Stimulated activated CD4-positive, alpha-beta T cell treated with anti-CD3 and anti-CD28 coated beads, Interleukin-1b, Interleukin-23, amount 100 ng/mL, for 24 hours (primary cell): ENCODE results near the gene THBD.
"Not testable (repeated sequence)": the region's sequence is repeated elsewhere in the genome, so short reads cannot be mapped to it uniquely, and the experiment has no call there.

Experiments used
- DNase-seq, 4 experiments: peaks; one replicate each; pipeline ENCODE4 v3.0.0-alpha.2; 2020; ENCODE audit warnings: low read depth in 4 of 4, low spot score in 1 of 4

THBD gene

GRCh38 chr20:23036371-23036770 lies 13.1 kb downstream of the THBD start:
- DNase-seq: no peak

- DNase-seq: no peak
Measured at GRCh38 chr20:23035731-23036130, 13.7 kb downstream of the THBD start.

- no peak for DNase-seq
Measured at GRCh38 chr20:23034721-23035671, 14.5 kb downstream of the THBD start, which contains the start of gene SSTR4. Gene SSTR4 (plus strand): TSS chr20:23035312. CDS start chr20:23035484, 172 bp downstream.

GRCh38 chr20:23033918-23034317 lies 15.6 kb downstream of the THBD start:
- DNase-seq: no peak

- DNase-seq: no peak
Measured at GRCh38 chr20:23032750-23033078, 16.8 kb downstream of the THBD start.

- DNase-seq: no peak
Measured at GRCh38 chr20:23032056-23032749, 17.3 kb downstream of the THBD start.

GRCh38 chr20:23031346-23031745 lies 18.1 kb downstream of the THBD start:
- DNase-seq: no peak

GRCh38 chr20:23029324-23029723 lies 20.1 kb downstream of the THBD start:
- DNase-seq: no peak

GRCh38 chr20:23028392-23028791 lies 21.1 kb downstream of the THBD start:
- no peak for DNase-seq

- DNase-seq: no peak
Measured at GRCh38 chr20:23027721-23028120, 21.8 kb downstream of the THBD start.

- DNase-seq: not testable (repeated sequence)
Measured at GRCh38 chr20:23025503-23025902, 24.0 kb downstream of the THBD start.

- no peak for DNase-seq
Measured at GRCh38 chr20:23024701-23025100, 24.8 kb downstream of the THBD start.

- no peak for DNase-seq
Measured at GRCh38 chr20:23023621-23024177, 25.8 kb downstream of the THBD start.

GRCh38 chr20:23022849-23023248 lies 26.6 kb downstream of the THBD start:
- no peak for DNase-seq

GRCh38 chr20:23021951-23022350 lies 27.5 kb downstream of the THBD start:
- no peak for DNase-seq

GRCh38 chr20:23021541-23021940 lies 27.9 kb downstream of the THBD start:
- DNase-seq: no peak

- no peak for DNase-seq
Measured at GRCh38 chr20:23020230-23021018, 29.0 kb downstream of the THBD start.

GRCh38 chr20:23019403-23019802 lies 30.1 kb downstream of the THBD start:
- no peak for DNase-seq

- no peak for DNase-seq
Measured at GRCh38 chr20:23018941-23019340, 30.5 kb downstream of the THBD start.

- no peak for DNase-seq
Measured at GRCh38 chr20:23018432-23018831, 31.0 kb downstream of the THBD start.

GRCh38 chr20:23017516-23017915 lies 32.0 kb downstream of the THBD start:
- no peak for DNase-seq
